Liver (tissue), 3 donors: ENCODE measurements around the gene CDKL1.

Source experiments
- CTCF ChIP-seq: fragments of 150-350 bp; IDR thresholded peaks from 2 replicates; pipeline ENCODE4 v1.5.1; 2017; ENCODE audit warnings: improper control_type of control experiment, low read depth, low read length; ENCODE audit not compliant: missing input control
- GABPA ChIP-seq, 2 donors: IDR thresholded peaks in 1 of 2; conservative IDR thresholded peaks in 1 of 2; 2 replicates each; pipeline ENCODE4 v1.6.1; 2016; ENCODE audit warnings: antibody characterized with exemption in 2 of 2, mild to moderate bottlenecking in 1 of 2, moderate library complexity in 1 of 2
- JUND ChIP-seq, 2 donors: IDR thresholded peaks; 2 replicates each; pipeline ENCODE4 v1.6.1; 2016; ENCODE audit warnings: antibody characterized with exemption in 2 of 2
- NR2F2 ChIP-seq: IDR thresholded peaks from 2 replicates; pipeline ENCODE4 v1.6.1; 2016; ENCODE audit warnings: antibody characterized with exemption
- RAD21 ChIP-seq, 2 donors: IDR thresholded peaks; 2 replicates each; pipeline ENCODE4 v1.6.1; 2016; ENCODE audit warnings: antibody characterized with exemption in 2 of 2, mild to moderate bottlenecking in 2 of 2
- REST ChIP-seq: IDR thresholded peaks from 2 replicates; pipeline ENCODE4 v1.6.1; 2016; ENCODE audit warnings: antibody characterized with exemption, mild to moderate bottlenecking
- donor health status: healthy.
- donor health status: healthy.

DNA sequence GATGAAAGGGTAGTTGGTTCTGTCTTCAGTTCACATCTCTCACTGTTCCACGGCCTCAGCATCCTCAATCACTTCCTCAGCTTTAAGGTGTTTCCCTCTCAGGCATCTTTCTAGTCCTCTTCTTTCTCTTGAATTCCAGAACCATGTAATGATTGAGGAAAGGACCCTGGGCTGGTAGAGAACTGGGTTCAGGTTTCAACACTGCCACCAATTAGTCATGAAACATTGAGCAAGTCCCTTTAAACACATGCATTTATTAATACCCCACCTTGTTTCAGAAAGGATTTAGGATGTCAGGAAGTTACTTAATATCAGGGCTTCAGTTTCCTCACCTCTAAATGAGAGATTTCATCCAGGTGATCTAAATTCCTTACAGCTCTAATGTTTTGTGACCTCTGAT lies 77.4 kb downstream of the CDKL1 start:
- no peak for TF ChIP-seq CTCF
- no peak for TF ChIP-seq JUND (IDR thresholded peaks at IDR 0.05)
- no peak for TF ChIP-seq NR2F2
- TF ChIP-seq GABPA (IDR thresholded peaks at IDR 0.05 in 1 of 2, conservative IDR thresholded peaks at IDR 0.05 in 1 of 2): no peak
- no peak for TF ChIP-seq REST
- TF ChIP-seq RAD21 (IDR thresholded peaks at IDR 0.05): no peak
